Lower leg skin (tissue), 4 donors: ENCODE results near the gene RAP1GDS1. TPM values are rescaled to one million over a fixed set of nuclear protein-coding genes. Genes with fewer than 3 reads are reported as not detected.

Source experiments
- DNase-seq, 2 donors: peaks; one replicate each; pipeline ENCODE4 v3.0.0-alpha.2; 2019; ENCODE audit warnings: low spot score in 2 of 2
- H3K4me3 ChIP-seq: fragments of 200-600 bp; sonication (generic); 2 replicates; pipeline ENCODE4 v1.5.1; 2017; ENCODE audit warnings: mild to moderate bottlenecking, low read depth; ENCODE audit not compliant: poor library complexity, severe bottlenecking
- CTCF ChIP-seq, 3 donors: fragments of 450-650 bp; IDR thresholded peaks; one replicate each; pipeline ENCODE4 v1.5.1; 2016; ENCODE audit warnings: antibody characterized with exemption in 3 of 3, mild to moderate bottlenecking in 3 of 3, moderate library complexity in 2 of 3
- POLR2A ChIP-seq, 2 donors: fragments of 450-650 bp; IDR thresholded peaks; one replicate each; pipeline ENCODE4 v1.6.1; 2016 to 2017; ENCODE audit warnings: antibody characterized with exemption in 2 of 2, mild to moderate bottlenecking in 1 of 2, moderate library complexity in 1 of 2
- WGBS, 2 donors: methylation state at CpG; one replicate each; pipeline ENCODE4 v1.1.5; 2018; 5-methylcytosine and 5-hydroxymethylcytosine counted together
- intact Hi-C: fragments of 100-400 bp; cut with DNase I; formaldehyde crosslinking; loops from one replicate; pipeline ENCODE4 v1.15.0; 2023; ENCODE audit warnings: low total_unique reads
- total RNA-seq, 4 donors: library from RNA; depleted of rRNA; stranded (reverse); fragments of >200 nt; gene quantifications; one replicate each; pipeline ENCODE4 v1.1.0, GENCODE V29; 2016

RAP1GDS1 gene
- total RNA-seq, 4 donors from 2014 or later: 24.1 to 29.2 (median 26.5) TPM

DNA sequence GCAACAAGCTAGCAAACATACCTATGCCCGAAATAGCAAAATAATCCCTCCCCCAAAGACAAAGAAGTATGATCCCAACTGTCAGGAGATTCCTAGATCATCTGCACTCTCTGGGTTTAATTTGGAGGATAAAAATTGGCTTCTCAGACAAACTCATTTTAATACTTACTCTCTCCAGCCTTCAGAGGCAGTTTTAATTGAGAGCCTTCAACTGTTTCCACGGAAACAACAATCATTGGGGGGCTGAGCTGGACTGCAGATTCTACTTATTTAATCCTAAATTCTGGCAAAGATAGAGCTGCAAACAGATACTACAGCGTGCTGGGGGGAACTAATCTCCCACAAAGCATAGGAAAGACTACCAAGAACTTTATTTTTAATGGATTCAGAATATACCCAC lies 229.1 kb downstream of the RAP1GDS1 start:
- WGBS, 2 donors: 88 to 89% methylated on average over 3 of the region's 3 CpGs
- peak in 1 of 2 donors; percentile 9 for DNase-seq
- H3K4me3 ChIP-seq: no peak overlapping the region
- intact Hi-C loops: no loop called here
- TF ChIP-seq CTCF (IDR thresholded peaks at IDR 0.05) (no peak), POLR2A (IDR thresholded peaks at IDR 0.05) (no peak)

DNA sequence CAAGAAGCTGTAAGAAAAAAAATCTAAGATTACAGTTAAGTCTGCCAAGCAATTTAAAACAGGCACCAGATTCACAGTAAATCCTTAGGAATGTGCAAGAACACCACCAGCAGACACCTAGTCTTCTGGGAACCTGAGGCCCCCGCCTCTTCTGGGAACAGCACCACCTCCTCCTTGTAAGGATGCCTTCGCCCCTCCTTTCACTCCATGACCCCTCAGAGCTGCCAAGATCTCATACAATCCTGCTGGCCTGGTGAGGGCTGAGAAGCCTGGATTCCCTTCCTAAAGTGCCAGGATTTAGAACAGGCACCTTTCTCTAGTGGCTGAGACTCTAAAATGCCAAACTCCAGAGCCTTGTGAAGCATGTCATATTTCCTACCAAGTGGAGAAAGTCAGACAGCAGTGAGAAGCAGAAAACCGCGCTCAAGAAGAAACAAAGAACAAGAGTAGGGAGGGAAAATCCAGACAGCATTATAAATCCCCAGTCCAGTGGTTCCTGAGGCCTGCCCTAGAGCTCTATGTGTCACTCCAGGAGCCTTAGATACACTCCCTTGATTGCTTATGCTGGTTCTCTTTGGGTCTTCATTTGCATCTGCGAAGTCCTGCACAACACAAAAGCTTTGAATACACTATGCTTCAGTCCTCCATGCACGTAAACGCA lies 230.8 kb downstream of the RAP1GDS1 start:
- 86 to 91% methylated on average over 7 of the region's 7 CpGs for WGBS, 2 donors
- H3K4me3 ChIP-seq: no peak overlapping the region
- DNase-seq: peak in 1 of 2 donors; percentile 29
- intact Hi-C loops: no loop called here
- TF ChIP-seq CTCF (IDR thresholded peaks at IDR 0.05) (no peak), POLR2A (IDR thresholded peaks at IDR 0.05) (no peak)

- TF ChIP-seq CTCF (IDR thresholded peaks at IDR 0.05) (no peak), POLR2A (IDR thresholded peaks at IDR 0.05) (no peak)
- WGBS, 2 donors: 65 to 69% methylated on average over 4 of the region's 4 CpGs
- DNase-seq: no peak
- intact Hi-C loops: no loop called here
- H3K4me3 ChIP-seq: no peak overlapping the region
These were observed 232.1 kb downstream of the RAP1GDS1 start for GRCh38 chr4:98493296-98493695.

Other genes with a start within 250 kb of the RAP1GDS1 start
- under 1 TPM; 0.21 to 0.84 (median 0.38) TPM for gene STPG2, start 117.9 kb upstream of the RAP1GDS1 start, total RNA-seq